Left lung (tissue), 10 donors: ENCODE data around the gene ACTL7A. TPM values are rescaled to one million over a fixed set of nuclear protein-coding genes. Genes with fewer than 3 reads are reported as not detected.

Experiments used
- ATAC-seq: fragments of 200-7000 bp; cut with Tn5 transposase; one replicate; pipeline ENCODE4 v1.9.1; 2020; ENCODE audit warnings: moderate library complexity
- DNase-seq, 4 donors: peaks; one replicate each; pipeline ENCODE4 v3.0.0-alpha.2; 2013 to 2020
- H3K27ac ChIP-seq, 2 donors: fragments of 200-600 bp; sonication (generic) in 1 of 2; one replicate each; pipeline versions ENCODE4 v1.5.0 to v1.8.0; 2020 to 2021
- H3K27me3 ChIP-seq, 2 donors: fragments of 200-600 bp; sonication (generic) in 1 of 2; one replicate each; pipeline versions ENCODE4 v1.5.0 to v1.8.0; 2020 to 2021
- H3K36me3 ChIP-seq, 2 donors: fragments of 200-600 bp; sonication (generic) in 1 of 2; one replicate each; pipeline versions ENCODE4 v1.5.0 to v1.8.0; 2020 to 2021
- H3K4me1 ChIP-seq, 2 donors: fragments of 200-600 bp; one replicate each; pipeline ENCODE4 v1.8.0; 2021
- H3K4me3 ChIP-seq, 2 donors: fragments of 200-600 bp; sonication (generic) in 1 of 2; one replicate each; pipeline versions ENCODE4 v1.5.0 to v1.8.0; 2020 to 2021; ENCODE audit warnings: mild to moderate bottlenecking in 1 of 2
- H3K9me3 ChIP-seq, 2 donors: fragments of 200-600 bp; sonication (generic) in 1 of 2; one replicate each; pipeline versions ENCODE4 v1.5.0 to v1.8.0; 2020 to 2021
- intact Hi-C, 2 donors: fragments of 100-400 bp; cut with DNase I; formaldehyde crosslinking; loops; one replicate each; pipeline versions ENCODE4 v1.11.2 to v1.14.2; 2022
- polyA plus RNA-seq, 6 donors: library from polyadenylated mRNA; unstranded; fragments of 120-200 nt; gene quantifications; one replicate each; pipeline ENCODE4 v1.2.1, GENCODE V29; 2013; ENCODE audit not compliant: insufficient read length in 6 of 6
- total RNA-seq, 2 donors: library from RNA; stranded (reverse); fragmentation: NEBNext Ultra II Directional; extraction: Animal tissue kit (Norgen Biotek cat#: 25700); gene quantifications; one replicate each; pipeline ENCODE4 v1.2.1, GENCODE V29; 2021
- TF ChIP-seq, protein P1 (sequence below), 2 donors: fragments of 200-600 bp; sonication (generic) in 1 of 2; IDR thresholded peaks; one replicate each; pipeline versions ENCODE4 v1.5.0 to v1.8.0; 2021; ENCODE audit warnings: antibody characterized with exemption in 2 of 2
- donor health status: DM: no; HTN: yes; CAD: no.
- donor health status: DM: no; HTN: no; CAD: no.

ACTL7A gene
- total and polyA plus RNA-seq, 8 donors = not detected

DNA sequence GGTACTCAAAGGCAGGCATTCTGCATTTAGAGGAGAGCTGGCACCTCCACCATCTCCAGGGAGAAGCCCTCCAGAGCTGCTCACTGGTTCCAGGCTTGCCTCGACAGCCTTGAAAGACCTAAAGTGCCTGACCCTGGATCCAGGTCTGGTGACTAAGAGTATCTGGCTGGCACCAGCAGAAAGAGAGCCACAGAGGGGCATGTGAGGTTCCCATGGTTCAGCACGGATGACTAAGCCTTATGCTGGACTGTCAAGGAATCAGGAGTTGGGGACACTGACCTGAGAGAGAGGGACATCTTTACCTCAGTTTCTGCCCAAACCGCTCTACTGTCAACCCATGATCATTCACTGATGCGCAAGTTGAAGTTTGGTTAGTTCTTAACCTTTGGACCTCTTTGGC is 3.0 kb downstream of the ACTL7A start:
- no peak overlapping the region for H3K27ac ChIP-seq
- H3K4me1 ChIP-seq = no peaks in the 10 kb centered on the region
- H3K9me3 ChIP-seq = no peaks in the 10 kb centered on the region
- H3K27me3 ChIP-seq = no peaks in the 10 kb centered on the region
- peaks cover 0 to 12% of the 10 kb centered on the region in 2 donors for H3K36me3 ChIP-seq
- DNase-seq (no peak), ATAC-seq (no peak)
- TF ChIP-seq, protein P1, sequence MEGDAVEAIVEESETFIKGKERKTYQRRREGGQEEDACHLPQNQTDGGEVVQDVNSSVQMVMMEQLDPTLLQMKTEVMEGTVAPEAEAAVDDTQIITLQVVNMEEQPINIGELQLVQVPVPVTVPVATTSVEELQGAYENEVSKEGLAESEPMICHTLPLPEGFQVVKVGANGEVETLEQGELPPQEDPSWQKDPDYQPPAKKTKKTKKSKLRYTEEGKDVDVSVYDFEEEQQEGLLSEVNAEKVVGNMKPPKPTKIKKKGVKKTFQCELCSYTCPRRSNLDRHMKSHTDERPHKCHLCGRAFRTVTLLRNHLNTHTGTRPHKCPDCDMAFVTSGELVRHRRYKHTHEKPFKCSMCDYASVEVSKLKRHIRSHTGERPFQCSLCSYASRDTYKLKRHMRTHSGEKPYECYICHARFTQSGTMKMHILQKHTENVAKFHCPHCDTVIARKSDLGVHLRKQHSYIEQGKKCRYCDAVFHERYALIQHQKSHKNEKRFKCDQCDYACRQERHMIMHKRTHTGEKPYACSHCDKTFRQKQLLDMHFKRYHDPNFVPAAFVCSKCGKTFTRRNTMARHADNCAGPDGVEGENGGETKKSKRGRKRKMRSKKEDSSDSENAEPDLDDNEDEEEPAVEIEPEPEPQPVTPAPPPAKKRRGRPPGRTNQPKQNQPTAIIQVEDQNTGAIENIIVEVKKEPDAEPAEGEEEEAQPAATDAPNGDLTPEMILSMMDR (IDR thresholded peaks at IDR 0.05) = no peak
- no peak overlapping the region for H3K4me3 ChIP-seq
- intact Hi-C loops = no loop called here

DNA sequence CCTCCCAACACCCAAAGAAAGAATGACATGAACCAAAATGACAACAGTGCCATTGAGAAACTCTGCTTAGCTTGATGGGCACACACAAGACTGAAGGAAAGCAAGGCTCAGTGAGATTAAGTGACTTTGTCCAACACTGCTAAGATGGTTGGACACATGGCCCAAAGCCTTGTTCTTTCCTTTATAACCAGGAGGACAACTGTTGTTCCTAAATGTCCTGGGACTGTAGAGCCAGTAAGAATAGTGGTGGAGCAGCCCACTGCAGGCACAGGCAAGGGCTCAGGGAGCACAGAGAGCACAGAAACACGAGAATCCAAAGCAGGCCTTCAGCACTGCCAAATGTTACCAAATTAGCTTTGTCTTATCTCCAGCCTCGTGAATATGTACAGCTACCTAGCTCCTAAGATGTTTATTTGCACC is 3.9 kb downstream of the ACTL7A start:
- Histone ChIP-seq H3K9me3 (no peaks in the 10 kb centered on the region), H3K4me1 (no peaks in the 10 kb centered on the region), H3K27ac (no peak overlapping the region), H3K36me3 (peaks cover 0 to 20% of the 10 kb centered on the region in 2 donors), H3K27me3 (no peaks in the 10 kb centered on the region), H3K4me3 (no peak overlapping the region)
- DNase-seq = no peak
- no peak for ATAC-seq
- TF ChIP-seq, protein P1 (IDR thresholded peaks at IDR 0.05) = no peak
- intact Hi-C loops = no loop called here

DNA sequence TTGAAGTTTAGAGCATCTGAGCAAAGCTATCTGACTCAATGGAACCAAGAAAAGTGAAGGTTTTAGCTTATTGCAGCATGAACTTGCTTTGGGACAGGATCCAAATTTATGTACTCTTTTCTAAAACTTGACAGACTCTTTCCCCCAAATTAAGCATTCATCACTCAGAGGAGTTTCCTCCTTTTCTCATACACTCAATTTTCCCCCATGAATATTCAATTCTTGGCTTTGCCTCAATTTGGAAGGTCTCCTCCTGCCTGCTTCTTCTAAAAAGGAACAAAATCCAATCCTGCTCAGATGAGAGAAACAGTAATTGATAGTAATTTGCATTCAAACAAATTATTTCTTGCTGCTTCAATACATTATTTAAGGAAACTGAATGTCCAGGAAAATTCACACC is 5.0 kb downstream of the ACTL7A start:
- Histone ChIP-seq H3K9me3 (no peaks in the 10 kb centered on the region), H3K27ac (no peak overlapping the region), H3K4me1 (no peaks in the 10 kb centered on the region), H3K36me3 (peaks cover 0 to 31% of the 10 kb centered on the region in 2 donors), H3K4me3 (no peak overlapping the region), H3K27me3 (no peaks in the 10 kb centered on the region)
- ATAC-seq (no peak), DNase-seq (no peak)
- intact Hi-C loops = no loop called here
- TF ChIP-seq, protein P1 (IDR thresholded peaks at IDR 0.05) = no peak

DNA sequence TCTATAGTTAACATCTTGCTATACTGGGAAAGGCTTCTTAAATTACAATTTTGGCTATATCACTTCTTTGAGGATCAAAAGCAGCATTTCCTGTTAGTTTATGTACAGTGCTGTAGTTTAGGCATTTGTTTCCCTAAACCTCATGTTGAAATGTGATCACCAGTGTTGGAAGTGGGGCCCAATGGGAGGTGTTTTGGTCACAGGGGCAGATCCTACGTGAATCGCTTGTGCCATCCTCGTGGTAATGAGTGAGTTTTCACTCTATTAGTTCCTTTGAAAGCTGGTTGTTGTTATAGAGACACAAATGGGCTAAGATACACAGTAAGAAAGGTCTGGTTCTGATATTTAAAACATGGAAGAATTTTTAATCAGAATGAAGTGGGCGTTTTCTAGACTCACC is 5.8 kb downstream of the ACTL7A start:
- H3K27ac ChIP-seq = no peak overlapping the region
- intact Hi-C loops = no loop called here

DNA sequence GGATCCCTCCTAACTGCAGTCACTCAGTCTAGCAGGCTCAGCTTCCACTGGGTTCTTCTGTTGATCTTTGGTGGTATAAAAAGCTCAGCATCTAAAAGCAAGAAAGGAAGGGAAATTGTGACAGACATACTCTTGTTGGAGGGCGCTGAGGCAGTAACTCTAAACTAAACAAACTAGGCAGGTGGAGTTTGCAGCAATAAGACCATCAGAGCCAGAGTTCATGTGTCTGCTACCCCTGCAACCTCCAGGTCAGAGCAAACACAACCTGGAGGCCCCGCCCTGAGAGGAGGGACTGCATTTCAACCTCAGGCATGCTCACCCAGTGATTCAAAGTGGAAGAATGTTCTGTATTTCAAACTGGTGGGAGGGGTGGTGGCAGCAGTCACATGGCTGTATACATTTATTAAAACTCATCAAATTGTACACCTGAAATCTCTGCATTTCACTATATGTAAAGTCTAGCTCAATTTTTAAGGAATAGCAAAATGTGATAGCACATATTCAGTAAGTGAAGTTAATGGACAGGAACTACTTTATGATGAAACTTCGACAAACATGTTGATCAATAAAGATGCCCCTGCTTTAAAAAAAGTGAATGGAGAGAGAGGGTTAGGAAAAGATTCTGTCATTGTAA is 7.1 kb downstream of the ACTL7A start:
- H3K36me3 ChIP-seq = peaks cover 0 to 52% of the 10 kb centered on the region in 2 donors
- H3K27ac ChIP-seq = no peak overlapping the region
- TF ChIP-seq, protein P1 (IDR thresholded peaks at IDR 0.05) = no peak
- intact Hi-C loops = no loop called here
- H3K27me3 ChIP-seq = no peaks in the 10 kb centered on the region
- H3K4me3 ChIP-seq = no peak overlapping the region
- H3K9me3 ChIP-seq = no peaks in the 10 kb centered on the region
- H3K4me1 ChIP-seq = no peaks in the 10 kb centered on the region
- no peak for DNase-seq
- peak; percentile 75 for ATAC-seq

More for the DNA sequence above, 5.8 kb downstream of the ACTL7A start:
- TF ChIP-seq, protein P1 (IDR thresholded peaks at IDR 0.05) = no peak
- H3K4me1 ChIP-seq = no peaks in the 10 kb centered on the region
- no peaks in the 10 kb centered on the region for H3K9me3 ChIP-seq
- H3K27me3 ChIP-seq = no peaks in the 10 kb centered on the region
- no peak overlapping the region for H3K4me3 ChIP-seq
- DNase-seq = no peak
- ATAC-seq = no peak
- H3K36me3 ChIP-seq = peaks cover 0 to 38% of the 10 kb centered on the region in 2 donors
